ENCODE measurements around the gene GLB1L.

Gene GLB1L

GRCh38 chr2:219245148-219245898 lies at the start of gene GLB1L, which contains the start of gene STK16:
TSS of gene GLB1L (minus strand) at chr2:219245444. CDS start at chr2:219243573, 1,871 bp downstream.
TSS of gene STK16 (plus strand) at chr2:219245479. CDS start at chr2:219246000, 521 bp downstream.
- peak; percentile 94 for ATAC-seq
- TF ChIP-seq CSDC2 (CRISPR knock-in tag; IDR thresholded peaks at IDR 0.05) (peak; percentile 31; the same call in 1 of the 2 replicates), GLIS3 (CRISPR knock-in tag; IDR thresholded peaks at IDR 0.05) (0 out of 2 replicates have a peak, but pooled peaks have one; percentile 6), ISL1 (CRISPR knock-in tag; IDR thresholded peaks at IDR 0.05) (no peak), POU6F1 (CRISPR knock-in tag; IDR thresholded peaks at IDR 0.05; ENCODE audit: borderline replicate concordance, low read depth) (no peak), PATZ1 (CRISPR knock-in tag; IDR thresholded peaks at IDR 0.05; ENCODE audit: borderline replicate concordance) (no peak)

- ATAC-seq: peak; percentile 86
- no peak for TF ChIP-seq SNAI2 (CRISPR knock-in tag; IDR thresholded peaks at IDR 0.05)
- TF ChIP-seq ZNF8 (CRISPR knock-in tag; IDR thresholded peaks at IDR 0.05): no peak
- TF ChIP-seq ZC3H10 (CRISPR knock-in tag; IDR thresholded peaks at IDR 0.05): no peak
- TF ChIP-seq ZFP3 (CRISPR knock-in tag; IDR thresholded peaks at IDR 0.05): no peak
These were observed 49.4 kb upstream of the GLB1L start for GRCh38 chr2:219294356-219295351.

GRCh38 chr2:219293736-219294231 lies 48.5 kb upstream of the GLB1L start:
- TF ChIP-seq SNAI2 (CRISPR knock-in tag; IDR thresholded peaks at IDR 0.05) (no peak), GLIS3 (CRISPR knock-in tag; IDR thresholded peaks at IDR 0.05) (no peak), BACH2 (CRISPR knock-in tag; IDR thresholded peaks at IDR 0.05; ENCODE audit: borderline replicate concordance) (no peak), RARB (CRISPR knock-in tag; IDR thresholded peaks at IDR 0.05) (no peak), OSR1 (CRISPR knock-in tag; IDR thresholded peaks at IDR 0.05) (no peak), ESRRG (CRISPR knock-in tag; IDR thresholded peaks at IDR 0.05) (no peak), ZFP30 (CRISPR knock-in tag; IDR thresholded peaks at IDR 0.05) (no peak), CSRNP3 (CRISPR knock-in tag; IDR thresholded peaks at IDR 0.05) (no peak)
- ATAC-seq: no peak

GRCh38 chr2:219292616-219293015 lies 47.4 kb upstream of the GLB1L start:
- ATAC-seq: no peak
- TF ChIP-seq ARNTL (CRISPR knock-in tag; IDR thresholded peaks at IDR 0.05; ENCODE audit: borderline replicate concordance, low read depth) (no peak), ZFP3 (CRISPR knock-in tag; IDR thresholded peaks at IDR 0.05) (no peak), ISL1 (CRISPR knock-in tag; IDR thresholded peaks at IDR 0.05) (no peak), ESRRG (CRISPR knock-in tag; IDR thresholded peaks at IDR 0.05) (no peak), TOX (CRISPR knock-in tag; IDR thresholded peaks at IDR 0.05; ENCODE audit: borderline replicate concordance) (no peak), POU6F1 (CRISPR knock-in tag; IDR thresholded peaks at IDR 0.05; ENCODE audit: borderline replicate concordance, low read depth) (no peak), CSDC2 (CRISPR knock-in tag; IDR thresholded peaks at IDR 0.05) (no peak), CREB5 (CRISPR knock-in tag; IDR thresholded peaks at IDR 0.05; ENCODE audit: low read depth) (no peak), CSRNP3 (CRISPR knock-in tag; IDR thresholded peaks at IDR 0.05) (no peak), ZNF565 (CRISPR knock-in tag; conservative IDR thresholded peaks at IDR 0.05; ENCODE audit: low read depth) (no peak), ZNF70 (CRISPR knock-in tag; IDR thresholded peaks at IDR 0.05) (no peak), TSHZ2 (CRISPR knock-in tag; IDR thresholded peaks at IDR 0.05) (no peak)

Data from SK-N-SH treated with all-trans-retinoic acid at 6 μM for 48 hours (cell line).